OCI-M2 (cell line): ENCODE measurements around the gene C2orf68.
"Not testable (repeated sequence)": the region's sequence is repeated elsewhere in the genome, so short reads cannot be mapped to it uniquely, and the experiment has no call there.

Source experiments
- DNase-seq: peaks from one replicate; lab custom pipeline; 2025; ENCODE audit not compliant: unreplicated experiment; lab: John Stamatoyannopoulos, UW

Gene C2orf68, protein sequence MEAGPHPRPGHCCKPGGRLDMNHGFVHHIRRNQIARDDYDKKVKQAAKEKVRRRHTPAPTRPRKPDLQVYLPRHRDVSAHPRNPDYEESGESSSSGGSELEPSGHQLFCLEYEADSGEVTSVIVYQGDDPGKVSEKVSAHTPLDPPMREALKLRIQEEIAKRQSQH

GRCh38 chr2:85611705-85612587, at the start of gene C2orf68:
Gene C2orf68, minus strand, starts transcription at chr2:85612066. Its CDS starts 82 bp downstream, at chr2:85611984.
- peak; percentile 41 for DNase-seq

DNA sequence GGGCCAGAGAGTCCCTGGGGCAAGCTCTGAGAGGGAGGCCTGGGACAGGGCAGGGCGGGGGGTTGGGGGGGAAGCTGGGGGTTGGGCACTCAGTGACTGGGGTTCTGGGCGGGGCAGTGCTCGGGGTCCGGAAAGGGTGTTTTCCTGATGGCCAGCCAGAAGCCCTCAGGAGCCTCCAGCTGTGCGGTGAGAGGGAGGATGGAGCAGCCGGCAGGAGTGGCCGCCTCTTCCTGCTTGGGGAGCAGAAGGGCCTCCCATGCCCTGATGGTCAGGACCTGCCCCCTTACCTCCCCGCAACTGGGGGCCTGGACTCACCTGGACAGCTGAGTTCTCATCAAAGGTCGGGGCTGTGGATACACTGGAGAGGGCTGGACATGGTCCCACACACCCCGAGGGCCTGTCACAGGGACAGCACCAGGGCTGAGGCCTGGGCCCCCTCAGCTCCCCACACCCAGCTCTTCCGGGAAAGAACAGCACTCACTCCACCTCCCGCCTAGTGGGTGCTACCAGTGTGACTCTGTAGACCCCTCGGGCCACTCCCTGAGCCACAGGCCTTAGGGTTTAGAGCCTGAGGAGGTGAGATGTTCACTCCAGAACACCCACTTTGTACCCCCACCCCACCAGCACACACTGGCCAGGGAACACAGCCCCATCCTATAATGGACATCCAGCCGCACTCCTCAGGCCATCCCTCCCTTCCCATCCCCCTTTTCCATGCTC, 49.4 kb upstream of the C2orf68 start:
- no peak for DNase-seq

- DNase-seq = no peak
Measured at GRCh38 chr2:85660725-85661124, 48.9 kb upstream of the C2orf68 start.

- DNase-seq = not testable (repeated sequence)
Measured at GRCh38 chr2:85660301-85660700, 48.4 kb upstream of the C2orf68 start.

- no peak for DNase-seq
Measured at GRCh38 chr2:85659324-85659981, 47.6 kb upstream of the C2orf68 start.

DNA sequence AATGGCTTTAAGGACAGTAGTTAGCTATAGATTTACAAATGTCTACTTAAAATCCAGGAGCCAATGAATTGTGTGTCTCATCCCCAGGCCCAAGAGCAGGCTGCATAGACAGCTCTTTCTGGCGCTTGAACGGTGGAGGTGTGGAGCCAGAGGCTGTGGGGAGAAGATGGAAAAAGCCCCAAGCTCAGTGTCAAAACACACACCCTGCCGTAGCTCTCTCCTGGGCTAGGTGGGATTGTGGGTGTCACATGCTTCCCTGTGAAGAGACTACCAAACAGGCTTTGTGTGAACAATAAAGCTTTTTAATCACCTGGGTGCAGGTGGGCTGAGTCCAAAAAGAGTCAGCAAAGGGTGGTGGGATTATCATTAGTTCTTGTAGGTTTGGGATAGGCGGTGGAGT, 45.5 kb upstream of the C2orf68 start:
- DNase-seq = not testable (repeated sequence)

- DNase-seq = no peak
Measured at GRCh38 chr2:85656468-85656867, 44.6 kb upstream of the C2orf68 start.

DNA sequence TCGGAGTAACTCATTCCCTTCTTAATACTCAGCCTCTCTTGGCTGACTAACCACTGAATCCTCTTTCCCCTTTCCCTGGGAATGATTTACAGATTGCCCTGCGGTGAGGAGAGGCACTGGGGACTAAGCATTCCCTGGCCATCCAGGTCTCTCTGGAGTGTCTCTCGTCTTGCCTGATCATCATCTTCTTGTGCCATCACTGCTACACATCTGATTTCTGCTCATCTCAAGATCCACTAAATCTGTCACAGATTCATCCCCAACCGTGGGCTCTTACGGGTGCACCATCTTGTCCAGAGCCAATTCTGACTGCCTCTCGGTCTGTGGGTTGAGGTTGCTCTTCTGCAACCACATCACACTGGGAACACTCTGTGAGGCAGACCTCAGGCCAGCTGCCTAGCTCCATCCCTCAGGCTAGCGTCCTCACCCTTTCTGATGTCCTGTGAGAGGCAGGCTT, 44.1 kb upstream of the C2orf68 start:
- no peak for DNase-seq

DNA sequence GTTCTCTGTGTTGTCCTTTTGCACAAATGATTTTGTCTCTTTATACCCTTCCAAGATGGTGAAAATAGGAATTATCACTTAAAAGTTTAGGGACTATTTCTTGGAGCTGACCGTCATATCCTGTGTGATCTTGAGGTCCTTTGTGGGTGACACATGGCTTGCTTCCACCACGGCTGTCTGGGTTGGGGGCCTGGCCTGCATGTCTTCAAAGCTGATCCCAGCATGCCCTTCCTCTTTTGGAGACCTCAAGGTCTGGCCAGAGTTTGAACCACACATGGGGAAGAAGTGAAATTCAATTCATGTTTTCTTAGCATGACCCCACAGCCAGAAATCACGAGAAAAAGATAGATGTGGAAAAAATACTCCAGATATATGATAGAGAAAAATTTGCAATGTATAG, 42.1 kb upstream of the C2orf68 start:
- DNase-seq = no peak

- DNase-seq = no peak
Measured at GRCh38 chr2:85652056-85652455, 40.2 kb upstream of the C2orf68 start.

GRCh38 chr2:85651097-85651496, 39.2 kb upstream of the C2orf68 start:
- no peak for DNase-seq

DNA sequence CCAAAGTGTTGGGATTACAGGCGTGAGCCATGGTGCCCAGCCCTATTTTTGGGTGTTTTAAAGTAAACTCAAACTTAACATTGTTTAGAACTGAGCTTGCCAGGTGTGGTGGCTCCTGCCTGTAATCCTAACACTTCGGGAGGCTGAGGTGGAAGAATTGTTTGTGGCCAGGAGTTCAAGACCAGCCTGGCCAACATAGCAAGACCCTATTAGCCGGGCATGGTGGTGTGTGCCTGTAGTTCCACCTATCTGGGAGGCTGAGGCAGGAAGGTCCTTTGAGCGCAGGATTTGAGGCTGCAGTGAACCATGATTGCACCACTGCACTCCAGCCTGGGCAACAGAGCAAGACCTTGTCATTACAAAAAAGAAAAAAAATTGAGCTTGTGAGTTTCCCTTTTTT, 38.6 kb upstream of the C2orf68 start:
- DNase-seq = no peak

DNA sequence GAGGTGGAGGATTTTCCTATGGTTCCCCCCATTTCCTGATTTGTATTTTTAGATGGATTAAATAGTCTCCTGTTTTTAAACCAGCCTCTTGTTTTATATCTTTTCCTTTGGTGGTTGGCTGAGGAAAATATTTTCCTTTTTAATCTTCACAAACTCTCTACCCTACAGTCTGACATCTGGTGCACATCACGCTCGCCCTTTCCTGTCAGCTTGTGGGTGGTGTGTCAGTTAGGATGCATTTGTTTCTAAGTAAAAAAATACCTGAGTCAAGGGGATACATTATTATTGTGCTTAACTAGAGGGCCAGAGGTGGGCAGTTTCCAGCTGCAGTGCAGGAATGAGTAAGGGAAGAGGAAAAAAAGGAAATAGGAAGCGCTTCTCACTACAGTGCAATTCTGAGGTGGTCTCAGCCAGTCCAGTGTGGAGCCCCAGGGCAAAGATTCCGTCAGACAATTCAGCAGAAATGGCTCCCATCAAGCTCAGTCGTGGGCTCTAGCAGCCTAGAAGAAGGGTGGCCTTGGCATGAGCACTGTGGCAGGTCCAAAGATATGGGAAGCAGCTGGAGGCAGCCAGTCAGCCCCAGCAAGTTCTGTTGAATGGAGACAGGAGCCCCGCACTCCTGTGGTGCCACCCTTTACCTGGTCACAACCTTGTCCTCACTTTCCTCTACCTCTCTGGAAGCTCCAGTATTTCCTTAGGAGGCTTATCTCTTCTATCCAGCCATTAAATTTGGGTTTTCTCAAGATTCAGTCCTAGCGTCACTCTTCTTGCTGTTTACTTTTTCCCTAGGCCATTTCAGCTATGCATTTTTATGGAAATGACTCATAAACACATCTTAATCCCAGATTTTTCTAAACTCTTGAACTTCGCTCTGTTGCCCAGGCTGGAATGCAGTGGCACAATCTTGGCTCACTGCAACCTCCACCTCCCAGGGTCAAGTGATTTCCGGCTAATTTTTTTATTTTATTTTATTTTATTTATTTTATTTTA, 37.6 kb upstream of the C2orf68 start:
- DNase-seq = no peak

GRCh38 chr2:85648619-85649018, 36.8 kb upstream of the C2orf68 start:
- no peak for DNase-seq

DNA sequence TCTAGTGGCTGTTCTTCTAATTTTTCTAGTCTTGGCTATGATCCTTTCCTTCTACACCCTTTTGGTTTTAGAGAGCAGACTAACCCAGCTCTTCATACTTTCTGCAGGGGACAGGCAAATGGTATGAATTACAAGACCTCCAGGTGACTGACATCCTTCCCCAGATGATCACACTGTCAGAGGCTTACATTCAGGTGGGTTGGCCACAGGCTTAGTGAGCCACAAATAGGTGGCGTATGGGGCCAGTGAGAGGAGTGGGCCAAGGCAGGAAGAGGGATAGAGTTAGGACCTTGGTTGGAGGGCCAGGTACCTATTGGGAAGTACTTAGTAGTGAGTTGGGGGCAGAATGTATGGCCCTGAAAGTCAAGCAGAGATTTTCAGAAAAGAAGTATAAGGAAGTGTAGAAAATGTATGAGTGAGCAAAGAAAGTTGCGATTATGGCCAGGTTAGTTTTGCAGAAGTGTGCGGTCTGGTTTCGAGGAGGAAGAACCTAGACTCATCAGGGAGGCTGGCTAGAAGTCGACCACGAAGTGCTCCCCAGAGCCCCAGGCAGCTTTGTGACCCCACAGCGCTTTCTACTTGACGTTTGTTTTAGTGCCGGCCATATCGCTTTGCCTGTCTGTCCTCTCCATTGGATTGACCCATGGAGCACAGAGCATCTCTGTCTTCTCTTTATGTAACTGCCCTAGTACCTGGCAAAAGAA, 36.1 kb upstream of the C2orf68 start:
- no peak for DNase-seq

GRCh38 chr2:85646166-85646565, 34.3 kb upstream of the C2orf68 start:
- DNase-seq = no peak

GRCh38 chr2:85644909-85645308, 33.0 kb upstream of the C2orf68 start:
- no peak for DNase-seq

- no peak for DNase-seq
Measured at GRCh38 chr2:85642725-85643124, 30.9 kb upstream of the C2orf68 start.

DNA sequence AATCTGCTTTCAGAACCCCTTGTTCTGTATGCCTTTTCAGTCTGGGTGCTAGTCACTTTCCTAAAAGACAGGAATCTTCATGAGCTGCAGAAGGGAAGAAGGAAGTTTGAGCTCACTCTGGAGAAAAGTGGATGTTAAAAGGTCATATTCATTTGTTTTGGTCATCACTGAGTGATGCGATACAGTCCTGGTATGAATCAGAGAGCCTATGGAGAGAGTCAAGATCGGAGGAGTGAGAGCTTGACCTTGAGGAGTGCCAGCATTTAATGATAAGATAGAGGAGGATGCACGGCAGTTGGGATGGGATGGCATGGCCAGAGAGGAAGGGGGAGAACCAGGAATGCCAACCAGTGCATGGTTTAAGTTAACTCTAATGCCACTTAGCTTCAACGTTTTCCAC, 23.8 kb upstream of the C2orf68 start:
- DNase-seq = no peak
